H1 (cell line): ENCODE results near the gene CYBA. TPM values are rescaled to one million over a fixed set of nuclear protein-coding genes. Genes with fewer than 3 reads are reported as not detected.

Experiments
- CTCF ChIA-PET: fragments of 300-600 bp; sonication (Branson Sonifier 250); formaldehyde crosslinking; loops from one replicate; lab custom pipeline; 2021; ENCODE audit not compliant: partially characterized antibody; lab: Charles Lee
- POLR2A ChIA-PET: fragments of 300-600 bp; sonication (Branson Sonifier 250); formaldehyde crosslinking; loops from one replicate; lab custom pipeline; 2021; ENCODE audit warnings: inconsistent platforms; ENCODE audit not compliant: partially characterized antibody; lab: Charles Lee
- DNase-seq, 2 experiments: peaks; one replicate each; pipeline versions ENCODE4 v3.0.0 to v3.0.0-alpha.2; 2010 to 2022; ENCODE audit warnings: low spot score in 2 of 2, low read depth in 1 of 2, mixed read lengths in 1 of 2
- FAIRE-seq: peaks from 2 replicates; lab custom pipeline; 2011; peaks lifted over from hg19 to GRCh38; lab: Jason Lieb, UNC
- H2AFZ ChIP-seq: 2 replicates; pipeline ENCODE4 v1.8.1; 2012; ENCODE audit warnings: low read length, inconsistent platforms
- H2AK5ac ChIP-seq: 2 replicates; pipeline ENCODE4 v1.6.1; 2013; ENCODE audit warnings: low read depth, low read length
- H2BK120ac ChIP-seq: replicated peaks from 2 replicates; pipeline ENCODE3; 2013; ENCODE audit warnings: low read depth, low read length, inconsistent platforms
- H2BK12ac ChIP-seq: 2 replicates; pipeline ENCODE4 v1.6.1; 2013; ENCODE audit warnings: low read depth, low read length
- H2BK15ac ChIP-seq: 2 replicates; pipeline ENCODE4 v1.6.1; 2013; ENCODE audit warnings: low read length
- H2BK20ac ChIP-seq: 2 replicates; pipeline ENCODE4 v1.6.1; 2013; ENCODE audit warnings: low read length
- H2BK5ac ChIP-seq: 2 replicates; pipeline ENCODE4 v1.6.1; 2013; ENCODE audit warnings: low read depth, low read length
- H3K14ac ChIP-seq: 2 replicates; pipeline ENCODE4 v1.6.1; 2013; ENCODE audit warnings: inconsistent platforms; ENCODE audit not compliant: insufficient read length
- H3K18ac ChIP-seq: 2 replicates; pipeline ENCODE4 v1.6.1; 2013; ENCODE audit warnings: low read length; ENCODE audit errors: extremely low read depth
- H3K23ac ChIP-seq: 2 replicates; pipeline ENCODE4 v1.6.1; 2013; ENCODE audit warnings: inconsistent platforms; ENCODE audit not compliant: insufficient read length
- H3K23me2 ChIP-seq: 2 replicates; pipeline ENCODE4 v1.6.1; 2013; ENCODE audit warnings: low read depth, low read length
- H3K27ac ChIP-seq: 2 replicates; pipeline ENCODE4 v1.6.1; 2011; ENCODE audit warnings: low read depth, low read length, inconsistent platforms
- H3K27me3 ChIP-seq, 4 experiments: replicated peaks in 1 of 4; 1 replicate in 1 of 4; 2 replicates in 3 of 4; pipeline versions ENCODE4 v1.6.1 to v1.8.1; 2011 to 2013; ENCODE audit warnings: low read length in 3 of 4, mild to moderate bottlenecking in 3 of 4, inconsistent platforms in 2 of 4, mixed read lengths in 2 of 4, moderate library complexity in 1 of 4; ENCODE audit not compliant: control insufficient read depth in 3 of 4, insufficient read depth in 3 of 4; ENCODE audit errors: extremely low read depth in 1 of 4
- H3K36me3 ChIP-seq, 4 experiments: 2 replicates each; pipeline versions ENCODE4 v1.6.1 to v1.8.1; 2011 to 2013; ENCODE audit warnings: mild to moderate bottlenecking in 4 of 4, low read length in 3 of 4, moderate library complexity in 2 of 4, control low read depth in 1 of 4, inconsistent platforms in 1 of 4; ENCODE audit not compliant: insufficient read depth in 4 of 4, control insufficient read depth in 2 of 4
- H3K4ac ChIP-seq: replicated peaks from 2 replicates; pipeline ENCODE3; 2013; ENCODE audit warnings: low read length, low read depth, mixed read lengths, inconsistent platforms; ENCODE audit not compliant: insufficient read length
- H3K4me1 ChIP-seq, 4 experiments: replicated peaks in 1 of 4; 1 replicate in 1 of 4; 2 replicates in 3 of 4; pipeline versions ENCODE4 v1.6.1 to v1.8.1; 2011 to 2013; ENCODE audit warnings: low read length in 3 of 4, inconsistent platforms in 2 of 4, mixed read lengths in 1 of 4; ENCODE audit not compliant: insufficient read depth in 4 of 4, control insufficient read depth in 3 of 4
- H3K4me2 ChIP-seq, 2 experiments: 2 replicates each; pipeline versions ENCODE4 v1.6.1 to v1.8.1; 2011 to 2013; ENCODE audit warnings: low read depth in 2 of 2, low read length in 2 of 2, control low read depth in 1 of 2, inconsistent platforms in 1 of 2, mild to moderate bottlenecking in 1 of 2; ENCODE audit not compliant: insufficient read depth in 1 of 2
- H3K4me3 ChIP-seq, 4 experiments: fragments of 200-600, 300-600 bp in 1 of 4; sonication (generic), shearing (Covaris generic), sonication (Bioruptor Twin) in 1 of 4; 2 replicates each; pipeline versions ENCODE4 v1.5.1 to v1.8.1; 2011 to 2016; ENCODE audit warnings: low read length in 4 of 4, low read depth in 3 of 4, control low read depth in 2 of 4, inconsistent platforms in 2 of 4, mild to moderate bottlenecking in 2 of 4, mixed read lengths in 1 of 4, moderate library complexity in 1 of 4; ENCODE audit not compliant: insufficient read depth in 2 of 4; ENCODE audit errors: extremely low read depth in 1 of 4
- H3K56ac ChIP-seq: replicated peaks from 2 replicates; pipeline ENCODE3; 2013; ENCODE audit warnings: low read depth, mild to moderate bottlenecking, mixed read lengths, low read length, inconsistent platforms; ENCODE audit not compliant: insufficient read length
- H3K79me1 ChIP-seq: 2 replicates; pipeline ENCODE4 v1.6.1; 2013; ENCODE audit warnings: low read depth, low read length, control low read depth
- H3K79me2 ChIP-seq, 2 experiments: 2 replicates each; pipeline versions ENCODE4 v1.6.1 to v1.8.1; 2012 to 2013; ENCODE audit warnings: low read length in 2 of 2, mild to moderate bottlenecking in 2 of 2, inconsistent platforms in 1 of 2; ENCODE audit not compliant: insufficient read depth in 2 of 2, control insufficient read depth in 1 of 2
- H3K9ac ChIP-seq, 4 experiments: replicated peaks in 1 of 4; 1 replicate in 1 of 4; 2 replicates in 3 of 4; pipeline versions ENCODE4 v1.6.1 to v1.8.1; 2011 to 2013; ENCODE audit warnings: low read depth in 3 of 4, low read length in 3 of 4, control low read depth in 2 of 4, mild to moderate bottlenecking in 2 of 4, moderate library complexity in 2 of 4, inconsistent platforms in 1 of 4; ENCODE audit errors: extremely low read depth in 1 of 4
- H3K9me3 ChIP-seq, 2 experiments: 2 replicates each; pipeline versions ENCODE4 v1.6.1 to v1.8.1; 2012 to 2013; ENCODE audit warnings: mild to moderate bottlenecking in 2 of 2, moderate library complexity in 2 of 2, control low read depth in 1 of 2, inconsistent platforms in 1 of 2, low read depth in 1 of 2, low read length in 1 of 2, mixed read lengths in 1 of 2; ENCODE audit not compliant: insufficient read depth in 2 of 2
- H4K20me1 ChIP-seq, 2 experiments: replicated peaks in 1 of 2; 2 replicates each; pipeline versions ENCODE3 to v1.8.1; 2011 to 2013; ENCODE audit warnings: inconsistent platforms in 2 of 2, low read length in 2 of 2, mild to moderate bottlenecking in 1 of 2; ENCODE audit not compliant: insufficient read depth in 2 of 2, control insufficient read depth in 1 of 2
- H4K5ac ChIP-seq: 2 replicates; pipeline ENCODE4 v1.6.1; 2013; ENCODE audit warnings: low read length, low read depth, mixed read lengths, inconsistent platforms; ENCODE audit not compliant: insufficient read length
- H4K8ac ChIP-seq: 2 replicates; pipeline ENCODE4 v1.8.0; 2013; ENCODE audit warnings: mild to moderate bottlenecking, moderate library complexity, low read length, inconsistent platforms; ENCODE audit not compliant: insufficient read depth; ENCODE audit errors: extremely low read depth
- H4K91ac ChIP-seq: replicated peaks from 2 replicates; pipeline ENCODE3; 2013; ENCODE audit warnings: low read length, mixed read lengths, inconsistent platforms; ENCODE audit not compliant: insufficient read length
- BACH1 ChIP-seq: IDR thresholded peaks from 2 replicates; pipeline ENCODE4 v1.6.1; 2012; ENCODE audit warnings: low read length, improper control_type of control experiment
- CEBPB ChIP-seq: IDR thresholded peaks from 2 replicates; pipeline ENCODE4 v1.6.1; 2012; ENCODE audit warnings: low read depth, low read length
- GABPA ChIP-seq: IDR thresholded peaks from 2 replicates; pipeline ENCODE4 v1.6.1; 2011; ENCODE audit warnings: mild to moderate bottlenecking, low read length, moderate library complexity, borderline replicate concordance; ENCODE audit not compliant: insufficient read depth
- MAX ChIP-seq: IDR thresholded peaks from 2 replicates; pipeline ENCODE4 v1.6.1; 2012; ENCODE audit warnings: inconsistent platforms
- PHF8 ChIP-seq: fragments of 200-600 bp; sonication (generic); conservative IDR thresholded peaks from 2 replicates; pipeline ENCODE4 v1.7.1; 2012; ENCODE audit warnings: low read depth, mild to moderate bottlenecking, inconsistent platforms, low read length, moderate library complexity
- POLR2AphosphoS5 ChIP-seq: IDR thresholded peaks from 2 replicates; pipeline ENCODE4 v1.6.1; 2011; ENCODE audit warnings: low read depth, low read length
- POU5F1 ChIP-seq: IDR thresholded peaks from 2 replicates; pipeline ENCODE4 v1.6.1; 2011; ENCODE audit warnings: low read depth, mild to moderate bottlenecking, low read length, moderate library complexity
- SIN3A ChIP-seq, 2 experiments: IDR thresholded peaks in 1 of 2; conservative IDR thresholded peaks in 1 of 2; 2 replicates each; pipeline ENCODE4 v1.6.1; 2011 to 2012; ENCODE audit warnings: low read length in 2 of 2, improper control_type of control experiment in 1 of 2, low read depth in 1 of 2, mild to moderate bottlenecking in 1 of 2
- SIRT6 ChIP-seq: IDR thresholded peaks from one replicate; pipeline ENCODE4 v1.7.1; 2012; ENCODE audit warnings: low read length, inconsistent platforms
- SP2 ChIP-seq: IDR thresholded peaks from 2 replicates; pipeline ENCODE4 v1.6.1; 2012; ENCODE audit warnings: mild to moderate bottlenecking, low read length, inconsistent platforms
- WGBS, 2 experiments: shearing (Covaris generic) in 1 of 2; methylation state at CpG; one replicate each; pipeline versions ENCODE4 v1.1.6 to v1.1.7; 2013 to 2015; ENCODE audit warnings: low lambda C conversion rate in 2 of 2, mixed read lengths in 2 of 2, inconsistent platforms in 1 of 2, low coverage in 1 of 2, missing lambda C conversion rate in 1 of 2; ENCODE audit not compliant: insufficient replicate concordance in 2 of 2, insufficient coverage in 1 of 2, insufficient read length in 1 of 2; ENCODE audit errors: extremely low coverage in 1 of 2, missing lambda C conversion rate in 1 of 2; 5-methylcytosine and 5-hydroxymethylcytosine counted together
- polyA plus RNA-seq, 7 experiments: library from polyadenylated mRNA; depleted of rRNA in 3 of 7; stranded (reverse) in 5 of 7; unstranded in 2 of 7; fragments of >200 nt in 5 of 7; fragments of 200-250 nt in 2 of 7; gene quantifications; 1 replicate in 5 of 7; 2 replicates in 1 of 7; 4 replicates in 1 of 7; pipeline versions ENCODE4 v1.2.1 to v1.2.3, GENCODE V29; 2011 to 2013; ENCODE audit warnings: missing spikeins in 2 of 7, mixed read lengths in 2 of 7
- total RNA-seq: library from RNA; stranded (reverse); fragmentation: NEBNext Ultra II Directional; extraction: Animal tissue kit (Norgen Biotek cat#: 25700); gene quantifications from 2 replicates; pipeline ENCODE4 v1.2.1, GENCODE V29; 2021

CYBA gene
- total and polyA plus RNA-seq, 2 of the 8 experiments (the other 6 are each of a cell fraction or from before 2014, with no cell fraction given): 136 to 254 TPM

GRCh38 chr16:88632587-88632930, 18.3 kb downstream of the CYBA start:
- H2BK120ac ChIP-seq: no peak overlapping the region
- no peak overlapping the region for H2AK5ac ChIP-seq
- no peak overlapping the region for H3K18ac ChIP-seq
- no peak overlapping the region for H2BK12ac ChIP-seq
- no peak overlapping the region for H2BK20ac ChIP-seq
- no peak overlapping the region for H3K4me3 ChIP-seq
- no peak overlapping the region for H2BK5ac ChIP-seq
- DNase-seq (no peak), FAIRE-seq (no peak)
- H3K56ac ChIP-seq: no peak overlapping the region
- no peak overlapping the region for H2AFZ ChIP-seq
- WGBS, 2 experiments: 94% methylated on average over 8 of the region's 11 CpGs; no CpG with 5 or more reads in 1 of the 2 experiments
- no peak overlapping the region for H3K9ac ChIP-seq
- H2BK15ac ChIP-seq: no peak overlapping the region
- H4K91ac ChIP-seq: no peak overlapping the region
- no peak overlapping the region for H4K5ac ChIP-seq
- no peak overlapping the region; the same call in 1 of the 2 replicates for H4K8ac ChIP-seq
- ChIA-PET CTCF (interaction anchor here (0.7 to 11.2 kb wide), 21 partner anchors 8 to 224 kb away, joined by 3 to 89 read pairs (median 5); partner anchors contain the start of genes CYBA, GALNS and TRAPPC2L), POLR2A (interaction anchor here (0.8 to 2.0 kb wide), 5 partner anchors 9 to 30 kb away, joined by 3 to 6 read pairs (median 3); no protein-coding TSS in a partner anchor)
- H4K20me1 ChIP-seq: peaks cover 2 to 5% of the 10 kb centered on the region in 2 experiments
- no peak overlapping the region for H3K23ac ChIP-seq
- peaks cover 4 to 20% (median 11%) of the 10 kb centered on the region in 4 experiments; a peak in 5 of 8 replicates for H3K36me3 ChIP-seq
- no peak overlapping the region for H3K27ac ChIP-seq
- no peaks in the 10 kb centered on the region; the same call in 1 of the 2 replicates for H3K79me1 ChIP-seq
- peaks cover 0 to 27% (median 12%) of the 10 kb centered on the region in 4 experiments; a peak in 6 of 7 replicates for H3K4me1 ChIP-seq
- H3K9me3 ChIP-seq: no peaks in the 10 kb centered on the region
- no peak overlapping the region for H3K4ac ChIP-seq
- no peaks in the 10 kb centered on the region for H3K79me2 ChIP-seq
- no peak overlapping the region for H3K14ac ChIP-seq
- H3K23me2 ChIP-seq: peaks cover 8% of the 10 kb centered on the region
- H3K27me3 ChIP-seq: peaks cover 0 to 4% (median 0%) of the 10 kb centered on the region in 4 experiments; a peak in 2 of 7 replicates
- no peak overlapping the region for H3K4me2 ChIP-seq
- TF ChIP-seq PHF8 (no peak), BACH1 (no peak), SIN3A (conservative IDR thresholded peaks at IDR 0.05 in 1 of 2, IDR thresholded peaks at IDR 0.05 in 1 of 2; ENCODE audit: low read depth in 1 of 2, low read length in 2 of 2) (no peak), CEBPB (no peak), SIRT6 (no peak), SP2 (no peak), MAX (no peak), GABPA (no peak), POU5F1 (no peak), POLR2AphosphoS5 (no peak)
